ENCODE measurements around the gene LRRC28. TPM values are rescaled to one million over a fixed set of nuclear protein-coding genes. Genes with fewer than 3 reads are reported as not detected.

LRRC28 gene
- total and polyA plus RNA-seq, 10 of the 15 experiments (the other 5 are each of a cell fraction or from before 2014, with no cell fraction given): 21.3 to 54.9 (median 27.7) TPM

GRCh38 chr15:99303907-99304306 is 52.6 kb downstream of the LRRC28 start:
- no peak for FAIRE-seq
- TF ChIP-seq ZBTB11 (CRISPR knock-in tag; IDR thresholded peaks at IDR 0.05) (no peak), USF1 (IDR thresholded peaks at IDR 0.05; ENCODE audit: borderline replicate concordance, extremely low read length, insufficient read depth, low read depth, low read length) (no peak), HCFC1 (IDR thresholded peaks at IDR 0.05; ENCODE audit: low read length) (no peak), ZBTB4 (CRISPR knock-in tag; IDR thresholded peaks at IDR 0.05) (no peak), RB1 (IDR thresholded peaks at IDR 0.05; ENCODE audit: borderline replicate concordance) (no peak), REST (IDR thresholded peaks at IDR 0.05; ENCODE audit: low read depth, low read length) (no peak), GABPA (IDR thresholded peaks at IDR 0.05; ENCODE audit: low read depth) (no peak), SMAD5 (IDR thresholded peaks at IDR 0.05; ENCODE audit: low read depth) (no peak), BHLHE40 (IDR thresholded peaks at IDR 0.05; ENCODE audit: borderline replicate concordance in 1 of 2, low read depth in 2 of 2, low read length in 1 of 2) (no peak), TCF3 (IDR thresholded peaks at IDR 0.05; ENCODE audit: borderline replicate concordance, insufficient read depth, low read depth, low read length) (no peak), PBX3 (IDR thresholded peaks at IDR 0.05; ENCODE audit: insufficient replicate concordance, low read depth, low read length) (no peak)

More at GRCh38 chr15:99303907-99304306, 52.6 kb downstream of the LRRC28 start:
- H3K36me3 ChIP-seq (ENCODE audit: control insufficient read depth in 2 of 2, insufficient read depth in 2 of 2, low read length in 1 of 2): no peaks in the 10 kb centered on the region
- no peaks in the 10 kb centered on the region for H3K79me2 ChIP-seq (ENCODE audit: control insufficient read depth, insufficient read depth, low read length)
- H3K27me3 ChIP-seq (replicated peaks in 1 of 2; ENCODE audit: control insufficient read depth in 2 of 2, insufficient read depth in 2 of 2, low read length in 1 of 2): no peaks in the 10 kb centered on the region
- ChIA-PET POLR2A (no interaction called here), SMC1A (ENCODE audit: uncharacterized antibody, unreplicated experiment) (interaction anchor here (0.6 kb wide), 1 partner anchor 208 kb away, joined by 3 read pairs; no protein-coding TSS in a partner anchor), CTCF (interaction anchor here (0.7 to 1.3 kb wide), 2 partner anchors 22 to 452 kb away, joined by 3 read pairs; no protein-coding TSS in a partner anchor), RAD21 (ENCODE audit: unreplicated experiment) (no interaction called here)
- no peak for ATAC-seq
- no peak overlapping the region for H3K4me2 ChIP-seq (ENCODE audit: control insufficient read depth, insufficient read depth)
- intact Hi-C loops (cut with micrococcal nuclease; ENCODE audit: unreplicated experiment) (no loop called here), in situ Hi-C loops (cut with MboI) (no loop called here)
- H3K4me3 ChIP-seq: no peak overlapping the region
- H3K4me1 ChIP-seq (ENCODE audit: control insufficient read depth, insufficient read depth, low read length): no peaks in the 10 kb centered on the region
- no peaks in the 10 kb centered on the region for H3K9me3 ChIP-seq (replicated peaks; ENCODE audit: control insufficient read depth, insufficient read depth, low read length)
- no peak overlapping the region for H3K9ac ChIP-seq (ENCODE audit: control insufficient read depth, insufficient read depth, low read length)
- H3K27ac ChIP-seq (ENCODE audit: control insufficient read depth, insufficient read depth): no peak overlapping the region
- 84% methylated on average over 4 of the region's 4 CpGs for WGBS (ENCODE audit: insufficient coverage, insufficient replicate concordance, low lambda C conversion rate, missing lambda C conversion rate)
- no TSS peak for BruUV-seq (replicated peaks)
- no peaks in the 10 kb centered on the region for H4K20me1 ChIP-seq (ENCODE audit: control insufficient read depth, insufficient read depth)
- no peak for DNase-seq (ENCODE audit: low read depth, low spot score)
- H2AFZ ChIP-seq (ENCODE audit: control insufficient read depth, low read depth, low read length): no peak overlapping the region
